ENCODE results near the gene EBF3.

Gene EBF3

DNA sequence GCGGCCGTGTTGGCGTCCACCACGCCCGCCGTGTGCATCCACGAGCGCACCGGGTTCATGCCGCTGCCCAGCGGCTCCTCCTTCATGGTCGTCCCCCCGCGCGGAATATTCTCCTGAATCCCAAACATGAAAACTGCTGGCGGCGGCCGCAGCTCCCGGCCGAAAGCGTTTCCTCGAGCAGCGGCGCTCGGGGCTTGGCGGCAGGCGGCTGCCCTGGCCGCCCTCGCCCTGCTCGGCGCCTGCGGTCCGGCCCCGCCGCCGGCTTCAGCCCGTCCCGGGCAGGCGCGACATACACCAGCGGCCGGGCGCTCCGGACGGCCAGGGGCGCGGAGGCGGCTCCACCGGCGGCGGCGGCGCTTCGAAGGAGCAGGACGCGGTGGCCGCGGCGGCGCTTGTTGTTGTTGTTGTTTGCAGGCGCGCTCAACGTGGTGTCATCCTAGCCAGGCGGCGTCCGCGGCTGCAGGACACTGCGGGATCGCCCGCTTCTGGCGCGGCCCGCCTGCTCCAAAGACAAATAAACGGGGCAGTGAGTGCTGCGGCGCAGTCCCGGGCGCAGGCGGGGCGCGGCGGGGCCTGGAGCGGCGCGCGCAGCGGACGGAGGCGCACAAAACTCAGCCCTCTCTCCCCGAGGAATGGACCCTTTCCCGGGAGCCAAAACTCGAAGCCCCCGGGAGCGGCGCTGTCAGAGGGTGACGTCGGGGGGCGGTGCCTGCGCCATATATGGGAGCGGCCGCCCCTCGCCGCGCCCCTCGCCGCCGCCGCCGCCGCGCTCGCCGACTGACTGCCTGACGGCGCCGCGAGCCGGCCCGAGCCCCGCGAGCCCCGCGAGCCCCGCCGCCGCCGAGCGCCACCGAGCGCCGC is at the start of gene EBF3:
Gene EBF3, minus strand, starts transcription at position 634 of the 861 bp plus-strand sequence. Its CDS starts 506 bp downstream, at position 128.
- no peak for DNase-seq

- no peak for DNase-seq
Measured at GRCh38 chr10:130013335-130014262, 49.5 kb upstream of the EBF3 start.

GRCh38 chr10:130012129-130012528 is 48.1 kb upstream of the EBF3 start:
- no peak for DNase-seq

GRCh38 chr10:130010653-130011052 is 46.6 kb upstream of the EBF3 start:
- DNase-seq, result no peak

DNA sequence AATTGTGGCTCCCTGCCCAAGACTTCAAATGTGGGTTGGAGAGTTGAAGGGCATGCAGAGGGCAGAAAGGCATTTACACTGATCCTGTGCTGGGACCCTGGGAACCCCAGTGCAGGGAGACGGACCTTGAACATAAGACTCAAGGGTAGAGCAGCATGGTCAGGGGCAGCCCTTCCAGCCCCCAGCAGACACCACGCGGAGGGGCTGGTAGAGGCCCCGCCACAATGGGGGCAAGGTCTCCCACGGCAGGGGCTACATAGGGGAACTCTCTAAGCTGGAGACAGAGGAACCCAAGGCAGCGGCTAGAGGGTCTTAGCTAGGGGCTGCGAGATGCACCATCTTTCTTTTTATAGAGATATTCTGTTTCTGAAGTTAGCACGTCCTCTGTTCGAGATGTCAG is 45.2 kb upstream of the EBF3 start:
- no peak for DNase-seq

DNA sequence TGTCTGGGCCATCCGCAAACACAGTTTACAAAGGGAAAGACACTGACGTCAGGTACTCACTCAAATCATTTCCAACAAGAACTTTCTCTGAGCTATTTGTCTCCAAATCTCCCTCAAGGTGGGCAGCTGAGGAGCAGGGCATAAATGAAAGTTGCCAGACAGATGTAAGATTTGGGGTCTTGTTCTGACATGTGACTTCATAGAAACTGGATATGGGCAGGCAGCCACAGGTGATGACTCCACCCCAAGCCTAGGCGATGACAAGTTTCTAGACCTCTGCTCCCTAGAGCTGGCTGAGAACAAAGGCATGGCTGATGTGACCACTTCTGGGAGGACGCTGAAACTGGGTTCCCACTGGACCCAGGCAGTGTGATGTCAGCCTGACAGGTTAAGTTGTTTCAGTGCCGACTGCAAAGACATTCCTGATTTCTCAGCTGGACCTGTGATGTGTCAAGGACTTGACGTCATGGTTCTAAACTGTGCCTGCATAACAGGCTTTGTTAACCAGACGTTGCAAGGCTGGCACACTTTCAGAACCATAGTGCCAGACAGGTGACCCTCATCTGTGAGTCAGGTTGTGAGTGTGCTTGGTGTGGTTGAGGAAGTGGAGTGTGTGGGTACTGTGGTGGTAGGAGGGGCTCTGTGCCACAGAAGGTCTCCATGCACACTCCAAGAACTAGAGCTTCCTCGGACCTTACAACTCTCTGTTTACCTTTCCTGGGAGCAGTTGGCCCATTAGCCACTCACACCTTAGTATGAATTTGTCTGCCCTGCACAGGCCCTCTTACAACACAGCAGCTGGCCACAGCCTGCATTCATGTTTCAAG is 39.9 kb upstream of the EBF3 start:
- DNase-seq, result no peak

DNA sequence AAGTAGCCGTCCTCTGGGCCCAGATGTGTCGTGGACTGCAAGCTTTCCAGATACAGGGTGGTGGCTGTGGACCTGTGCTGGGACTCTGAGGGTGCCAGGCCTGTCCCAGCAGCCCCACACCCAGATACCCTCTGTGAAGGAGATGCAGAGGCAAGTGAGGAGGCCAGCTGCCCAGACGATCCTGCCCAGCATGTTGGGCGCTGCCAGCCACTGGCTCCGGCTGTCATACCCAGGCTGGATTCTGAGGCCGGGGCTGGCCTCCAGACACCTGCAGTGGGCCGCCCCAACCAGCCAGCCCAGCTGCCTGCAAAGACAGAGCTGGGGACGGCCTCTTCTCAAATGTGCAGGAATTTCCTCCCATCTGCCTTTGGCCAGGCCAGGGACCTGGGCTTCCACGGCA is 39.1 kb upstream of the EBF3 start:
- no peak for DNase-seq

DNA sequence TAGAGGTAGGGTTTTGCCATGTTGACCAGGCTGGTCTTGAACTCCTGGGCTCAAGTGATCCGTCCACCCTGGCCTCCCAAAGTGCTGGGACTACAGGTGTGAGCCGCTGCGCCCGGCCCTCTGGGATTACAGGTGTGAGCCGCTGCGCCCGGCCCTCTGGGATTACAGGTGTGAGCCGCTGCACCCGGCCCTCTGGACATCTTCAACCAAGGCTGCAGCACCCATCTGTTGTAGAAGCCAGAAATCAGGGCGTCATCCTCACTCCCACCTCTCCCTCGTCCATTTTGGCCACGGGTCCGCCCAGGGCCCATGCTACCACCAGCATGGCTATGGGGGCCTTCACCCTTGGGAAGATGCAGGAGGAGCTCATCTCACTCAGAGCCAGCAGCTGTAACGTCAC is 38.5 kb upstream of the EBF3 start:
- no peak for DNase-seq

DNA sequence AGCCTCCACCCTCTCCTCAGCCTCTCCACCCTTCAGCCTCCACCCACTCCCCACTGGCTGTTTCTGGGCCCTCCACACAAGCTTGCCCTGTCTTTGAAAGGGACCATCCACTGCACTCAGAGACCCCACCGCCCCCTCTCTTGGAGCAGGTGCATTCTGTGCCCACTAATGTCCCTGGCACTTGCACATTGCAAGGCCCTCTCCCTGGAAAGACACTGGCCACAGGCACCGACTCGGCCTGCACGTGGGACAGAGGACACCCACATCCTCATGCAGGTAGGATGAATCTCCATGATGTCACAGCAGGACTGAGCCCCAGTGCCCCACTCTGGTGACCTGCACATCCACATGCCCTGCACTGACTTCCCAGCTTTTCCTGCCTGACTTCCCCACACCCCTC is 36.8 kb upstream of the EBF3 start:
- DNase-seq, result no peak

DNA sequence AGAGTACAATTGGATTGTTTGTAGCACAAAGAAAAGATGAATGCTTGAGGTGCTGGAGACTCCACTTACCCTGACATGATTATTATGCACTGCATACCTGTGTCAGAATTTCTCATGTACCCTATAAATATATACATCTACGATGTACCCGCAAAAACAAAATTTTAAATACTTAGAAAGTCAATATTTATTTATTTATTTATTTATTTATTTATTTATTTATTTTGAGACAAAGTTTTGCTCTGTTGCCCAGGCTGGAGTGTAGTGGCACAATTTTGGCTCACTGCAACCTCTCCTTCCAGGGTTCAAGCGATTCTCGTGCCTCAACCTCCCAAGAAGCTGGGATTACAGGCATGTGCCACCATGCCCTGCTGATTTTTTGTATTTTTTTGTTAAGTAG is 35.1 kb upstream of the EBF3 start:
- no peak for DNase-seq

DNA sequence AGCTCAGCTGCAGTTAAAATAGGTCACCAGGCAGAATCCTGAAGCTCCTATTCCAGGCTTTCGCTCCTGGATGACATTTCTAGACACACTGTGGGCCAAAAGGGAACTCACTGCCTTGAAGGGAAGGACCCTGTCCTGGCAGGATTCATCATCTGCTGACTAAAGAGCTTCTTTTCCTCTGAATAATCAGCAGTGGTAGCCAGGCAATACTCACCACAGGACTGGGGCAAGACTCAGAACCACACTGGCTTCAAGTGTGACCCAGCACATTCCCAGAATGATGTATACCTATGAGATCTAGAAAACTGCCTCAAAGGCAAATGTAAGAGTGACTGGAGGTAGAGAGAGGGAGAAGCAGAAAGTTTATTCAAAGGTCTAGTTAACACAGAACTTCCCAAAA is 29.5 kb upstream of the EBF3 start:
- DNase-seq, result no peak

DNA sequence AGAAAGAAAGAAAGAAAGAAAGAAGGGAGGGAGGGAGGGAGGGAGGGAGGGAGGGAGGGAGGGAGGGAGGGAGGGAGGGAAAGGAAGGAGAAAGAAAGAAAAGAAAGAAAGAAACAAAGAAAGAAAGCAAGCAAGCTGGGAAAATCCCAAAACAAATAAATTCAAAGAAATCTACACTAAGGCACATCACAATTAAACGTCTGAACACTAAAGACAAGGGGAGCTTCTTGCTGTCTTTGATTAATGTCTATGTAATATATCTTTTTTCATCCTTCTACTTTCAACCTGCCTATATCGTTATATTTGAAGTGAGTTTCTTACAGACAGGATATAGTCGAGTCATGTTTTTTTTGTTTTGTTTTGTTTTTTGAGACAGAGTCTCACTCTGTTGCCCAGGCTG is 28.3 kb upstream of the EBF3 start:
- no peak for DNase-seq

DNA sequence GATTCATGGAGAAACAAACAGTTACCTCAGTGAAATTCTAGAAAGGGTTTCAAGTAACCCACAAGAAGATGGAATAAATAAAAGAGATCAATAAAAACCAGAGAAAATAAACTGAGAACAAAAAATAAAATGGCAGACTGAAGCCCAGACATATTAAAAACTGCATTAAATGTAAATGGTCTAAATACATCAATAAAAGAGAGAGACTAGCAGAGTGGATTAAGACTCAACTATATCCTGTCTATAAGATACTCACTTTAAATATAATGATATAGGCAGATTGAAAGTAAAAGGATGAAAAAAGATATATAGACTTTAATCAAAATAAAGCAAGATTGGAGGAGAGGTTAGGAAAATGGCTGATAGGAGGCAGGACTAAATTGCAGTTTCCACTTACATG is 18.8 kb upstream of the EBF3 start:
- no peak for DNase-seq

DNA sequence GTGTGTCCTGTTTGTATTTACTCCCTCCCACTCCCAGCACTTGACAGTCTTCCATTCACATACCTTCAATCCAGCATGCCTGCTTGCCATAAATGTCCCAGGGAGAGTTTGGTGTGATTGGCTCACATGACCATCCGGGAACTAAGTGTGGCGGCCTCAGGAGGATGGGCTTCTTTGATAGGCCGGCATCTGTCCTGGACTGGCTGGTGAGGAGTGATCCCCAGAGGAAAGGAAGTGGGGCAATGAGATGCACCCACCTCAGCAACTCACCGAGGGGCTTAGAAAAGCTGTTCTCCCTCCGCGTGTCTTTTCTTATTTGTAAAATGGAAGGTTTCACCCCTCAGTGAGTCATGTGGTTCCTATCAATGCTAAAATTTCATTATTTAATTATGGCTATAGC is 14.9 kb upstream of the EBF3 start:
- no peak for DNase-seq

DNA sequence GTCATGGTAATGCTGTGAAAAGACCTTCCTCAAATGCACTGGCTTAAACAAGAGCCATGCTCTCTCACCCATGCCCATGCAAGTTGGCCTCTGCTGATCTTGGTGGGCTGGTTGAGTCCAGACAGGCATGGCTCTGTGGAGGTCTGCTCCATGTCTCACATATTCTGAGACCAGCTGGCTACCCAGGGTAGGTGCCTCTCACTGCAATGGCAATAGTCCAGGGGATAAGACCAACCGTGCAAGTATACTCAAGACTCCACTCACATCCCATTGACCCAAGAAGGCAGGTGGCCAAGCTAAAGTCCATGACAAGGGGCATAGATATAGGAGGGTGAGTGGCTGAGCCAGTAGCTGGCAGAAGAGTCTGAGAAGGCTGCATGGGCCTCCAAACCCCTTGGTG is 14.2 kb upstream of the EBF3 start:
- DNase-seq, result no peak

- no peak for DNase-seq
Measured at GRCh38 chr10:129977794-129978193, 13.7 kb upstream of the EBF3 start.

GRCh38 chr10:129973674-129974059 is 9.6 kb upstream of the EBF3 start:
- no peak for DNase-seq

DNA sequence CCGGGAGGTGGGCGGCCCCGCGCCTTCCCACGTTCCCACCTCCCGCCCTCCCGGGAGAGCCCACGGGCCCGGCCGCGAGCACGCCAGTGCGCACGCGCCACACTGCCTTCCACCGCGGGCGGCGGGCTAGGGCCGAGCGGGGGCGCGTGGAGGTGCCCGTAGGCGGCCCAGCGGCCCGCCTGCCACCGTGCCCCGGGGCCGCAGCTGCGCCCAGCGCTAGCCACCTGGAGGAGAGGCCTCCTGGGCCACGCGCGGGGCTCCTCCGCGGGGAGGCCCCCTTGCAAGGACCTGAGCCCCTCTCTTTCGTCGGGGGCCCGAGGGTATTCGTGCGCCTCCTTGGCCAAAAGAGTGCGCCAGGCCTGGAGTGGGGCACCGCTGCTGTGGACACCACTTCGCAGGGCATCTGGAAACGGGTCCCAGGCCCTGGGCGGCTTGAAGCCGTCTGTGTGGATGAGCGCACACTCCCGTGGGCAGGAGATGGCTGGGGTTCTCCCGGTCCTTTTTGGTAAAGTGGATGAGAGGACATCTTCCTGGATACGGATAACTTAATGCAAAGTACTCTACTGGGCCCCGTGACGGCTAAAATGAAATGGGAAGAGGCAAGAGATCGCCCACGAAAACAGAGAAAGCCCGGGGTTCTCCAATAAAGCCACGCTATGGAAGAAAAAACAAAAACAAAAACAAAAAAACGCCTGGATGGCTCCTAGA is 9.0 kb upstream of the EBF3 start:
- no peak for DNase-seq

DNA sequence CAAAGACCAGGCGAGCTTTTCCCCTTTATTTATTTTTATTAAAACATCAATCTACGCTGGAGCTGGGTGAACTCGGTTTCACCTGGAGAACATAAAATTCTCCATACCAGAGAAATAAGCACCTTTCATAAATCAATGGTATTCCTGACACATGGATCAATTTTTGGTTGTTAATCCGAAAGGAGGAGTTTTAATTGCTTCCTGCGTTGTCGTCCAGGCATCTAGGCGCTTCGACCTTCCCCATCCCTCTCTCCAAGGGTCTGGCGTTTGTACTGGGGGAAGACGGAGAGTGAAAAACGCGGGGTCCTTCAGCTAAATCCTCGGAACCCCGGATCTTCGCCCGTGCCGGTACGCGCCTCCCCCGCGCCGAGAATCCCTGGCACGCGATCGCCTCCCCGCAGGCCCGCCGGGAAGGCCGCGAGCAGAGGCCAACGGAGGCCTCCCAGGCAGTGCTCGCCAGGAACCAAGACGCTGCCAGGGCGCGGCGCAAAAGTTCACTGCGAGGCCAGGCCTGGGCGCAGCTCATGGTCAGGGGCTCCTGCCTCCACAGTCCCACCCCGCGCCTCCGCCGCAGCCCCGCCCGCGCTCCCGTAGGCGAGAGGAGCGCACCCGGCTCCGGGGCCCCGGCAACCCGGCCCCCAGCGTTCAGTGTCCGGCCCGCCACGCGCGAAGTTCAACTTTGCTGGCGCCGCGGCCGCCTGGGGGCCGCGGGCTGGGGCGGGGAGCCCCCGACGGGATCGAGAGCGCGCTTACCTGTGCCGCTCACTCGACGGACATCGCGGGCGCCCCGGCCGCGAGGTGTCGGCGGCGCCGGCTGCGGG is 8.3 kb upstream of the EBF3 start:
- DNase-seq, result no peak

- peak in 1 of 2 donors; percentile 8 for DNase-seq
Measured at GRCh38 chr10:129971381-129972144, 7.5 kb upstream of the EBF3 start.

All from hippocampal formation (tissue), 2 donors.